HEK293 (cell line): ENCODE results near the gene TIMM17A.
A peak's percentile ranks its signal among the peaks of the same experiment; 100 is the strongest.

Experiments used
- CTCF ChIA-PET: fragments of 350-600 bp; formaldehyde crosslinking; extraction: SDS; loops from one replicate; lab custom pipeline; 2021; ENCODE audit warnings: antibody characterized with exemption; lab: Yijun Ruan, JAX
- POLR2A ChIA-PET: fragments of 300-600 bp; formaldehyde crosslinking; extraction: SDS; loops from one replicate; lab custom pipeline; 2020; ENCODE audit warnings: antibody characterized with exemption, inconsistent platforms; lab: Yijun Ruan, JAX
- H3K27ac ChIP-seq: fragments of 200-500 bp; sonication (Bioruptor generic); 2 replicates; pipeline ENCODE4 v1.5.1; 2014; ENCODE audit warnings: low read depth, low read length, control low read depth, inconsistent platforms; ENCODE audit errors: extremely low read depth
- H3K36me3 ChIP-seq, 2 experiments: fragments of 200-500 bp in 1 of 2; sonication (Bioruptor generic) in 1 of 2; 1 replicate in 1 of 2; 2 replicates in 1 of 2; pipeline ENCODE4 v1.5.1; 2014 to 2017; ENCODE audit warnings: inconsistent platforms in 2 of 2, low read length in 2 of 2; ENCODE audit not compliant: control insufficient read depth in 2 of 2, insufficient read depth in 1 of 2
- H3K4me1 ChIP-seq: fragments of 200-500 bp; sonication (Bioruptor generic); 2 replicates; pipeline ENCODE4 v1.5.1; 2014; ENCODE audit warnings: mild to moderate bottlenecking, low read length, inconsistent platforms; ENCODE audit not compliant: control insufficient read depth, insufficient read depth
- H3K4me3 ChIP-seq: 2 replicates; pipeline ENCODE4 v1.5.1; 2011; ENCODE audit warnings: low read depth, mild to moderate bottlenecking, control low read depth, low read length, moderate library complexity
- H3K9me3 ChIP-seq: fragments of 200-500 bp; sonication (Bioruptor generic); 2 replicates; pipeline ENCODE4 v1.5.1; 2014; ENCODE audit warnings: low read depth, low read length, inconsistent platforms; ENCODE audit not compliant: control insufficient read depth, insufficient read depth
- ELK4 ChIP-seq: IDR thresholded peaks from 2 replicates; pipeline ENCODE4 v1.6.1; 2011; ENCODE audit warnings: mild to moderate bottlenecking, low read depth, low read length, borderline replicate concordance
- INSM2 ChIP-seq: fragments of 450-650 bp; formaldehyde crosslinking; IDR thresholded peaks from 2 replicates; pipeline ENCODE4 v1.5.1; 2016; ENCODE audit warnings: missing biosample characterization, missing genetic modification characterization
- KLF1 ChIP-seq: fragments of 450-650 bp; formaldehyde crosslinking; IDR thresholded peaks from 2 replicates; pipeline ENCODE4 v1.5.1; 2016; ENCODE audit warnings: missing biosample characterization, missing genetic modification characterization
- KLF8 ChIP-seq: fragments of 450-650 bp; formaldehyde crosslinking; IDR thresholded peaks from 2 replicates; pipeline ENCODE4 v1.5.1; 2016; ENCODE audit warnings: missing biosample characterization, missing genetic modification characterization
- MZF1 ChIP-seq: fragments of 450-650 bp; formaldehyde crosslinking; IDR thresholded peaks from 2 replicates; pipeline ENCODE4 v1.5.1; 2017; ENCODE audit warnings: missing biosample characterization, missing genetic modification characterization, borderline replicate concordance
- SP3 ChIP-seq: fragments of 450-650 bp; formaldehyde crosslinking; IDR thresholded peaks from 2 replicates; pipeline ENCODE4 v1.5.1; 2016; ENCODE audit warnings: missing biosample characterization, missing genetic modification characterization
- ZBTB17 ChIP-seq: fragments of 450-650 bp; formaldehyde crosslinking; IDR thresholded peaks from 2 replicates; pipeline ENCODE4 v1.5.1; 2016; ENCODE audit warnings: missing biosample characterization, missing genetic modification characterization
- ZIC2 ChIP-seq: fragments of 450-650 bp; formaldehyde crosslinking; IDR thresholded peaks from 2 replicates; pipeline ENCODE4 v1.5.1; 2016; ENCODE audit warnings: missing biosample characterization, missing genetic modification characterization
- ZNF140 ChIP-seq: fragments of 450-650 bp; formaldehyde crosslinking; IDR thresholded peaks from 2 replicates; pipeline ENCODE4 v1.5.1; 2016; ENCODE audit warnings: missing biosample characterization, missing genetic modification characterization
- ZNF146 ChIP-seq: fragments of 450-650 bp; formaldehyde crosslinking; IDR thresholded peaks from 2 replicates; pipeline ENCODE4 v1.5.1; 2016; ENCODE audit warnings: missing biosample characterization, missing genetic modification characterization
- ZNF169 ChIP-seq: fragments of 450-650 bp; formaldehyde crosslinking; IDR thresholded peaks from 2 replicates; pipeline ENCODE4 v1.5.1; 2016; ENCODE audit warnings: missing biosample characterization, missing genetic modification characterization
- ZNF184 ChIP-seq: fragments of 450-650 bp; IDR thresholded peaks from 2 replicates; pipeline ENCODE4 v1.5.1; 2018; ENCODE audit warnings: missing biosample characterization, mild to moderate bottlenecking, missing genetic modification characterization
- ZNF221 ChIP-seq: fragments of 450-650 bp; formaldehyde crosslinking; IDR thresholded peaks from 2 replicates; pipeline ENCODE4 v1.5.1; 2017; ENCODE audit warnings: missing biosample characterization, missing genetic modification characterization, borderline replicate concordance
- ZNF248 ChIP-seq: fragments of 450-650 bp; formaldehyde crosslinking; IDR thresholded peaks from 2 replicates; pipeline ENCODE4 v1.5.1; 2017; ENCODE audit warnings: missing biosample characterization, missing genetic modification characterization
- ZNF26 ChIP-seq: fragments of 450-650 bp; formaldehyde crosslinking; IDR thresholded peaks from 2 replicates; pipeline ENCODE4 v1.5.1; 2016; ENCODE audit warnings: missing biosample characterization, missing genetic modification characterization
- ZNF324 ChIP-seq: fragments of 450-650 bp; formaldehyde crosslinking; IDR thresholded peaks from 2 replicates; pipeline ENCODE4 v1.5.1; 2016; ENCODE audit warnings: missing biosample characterization, missing genetic modification characterization
- ZNF341 ChIP-seq: fragments of 450-650 bp; formaldehyde crosslinking; IDR thresholded peaks from 2 replicates; pipeline ENCODE4; 2016; ENCODE audit warnings: low read depth, missing biosample characterization, missing genetic modification characterization
- ZNF391 ChIP-seq: fragments of 450-650 bp; formaldehyde crosslinking; IDR thresholded peaks from 2 replicates; pipeline ENCODE4 v1.5.1; 2016; ENCODE audit warnings: low read depth, missing biosample characterization, missing genetic modification characterization, borderline replicate concordance
- ZNF488 ChIP-seq: fragments of 450-650 bp; formaldehyde crosslinking; IDR thresholded peaks from 2 replicates; pipeline ENCODE4 v1.5.1; 2016; ENCODE audit warnings: missing biosample characterization, missing genetic modification characterization
- ZNF521 ChIP-seq: fragments of 450-650 bp; formaldehyde crosslinking; IDR thresholded peaks from 2 replicates; pipeline ENCODE4 v1.5.1; 2017; ENCODE audit warnings: missing biosample characterization, mild to moderate bottlenecking, missing genetic modification characterization
- ZNF626 ChIP-seq: fragments of 450-650 bp; sonication (Bioruptor Pico); formaldehyde crosslinking; IDR thresholded peaks from 2 replicates; pipeline ENCODE4 v1.5.1; 2018; ENCODE audit warnings: missing biosample characterization, missing genetic modification characterization, inconsistent platforms
- ZNF664 ChIP-seq: fragments of 450-650 bp; formaldehyde crosslinking; IDR thresholded peaks from 2 replicates; pipeline ENCODE4 v1.5.1; 2016; ENCODE audit warnings: missing biosample characterization, missing genetic modification characterization
- ZNF837 ChIP-seq: fragments of 450-650 bp; formaldehyde crosslinking; IDR thresholded peaks from 2 replicates; pipeline ENCODE4 v1.5.1; 2016; ENCODE audit warnings: missing biosample characterization, missing genetic modification characterization

The TIMM17A gene

GRCh38 chr1:201917362-201918033 lies 37.8 kb upstream of the TIMM17A start:
- Histone ChIP-seq H3K4me1 (no peaks in the 10 kb centered on the region), H3K36me3 (no peaks in the 10 kb centered on the region), H3K9me3 (no peaks in the 10 kb centered on the region), H3K4me3 (no peak overlapping the region), H3K27ac (no peak overlapping the region)
- CTCF ChIA-PET, result interaction anchor here (0.6 to 1.5 kb wide), 5 partner anchors 9 to 411 kb away, joined by 3 to 7 read pairs (median 3); partner anchors contain the start of gene CSRP1
- TF ChIP-seq ZNF324 (tag by site-specific recombination), result no peak
- TF ChIP-seq ZNF521 (tag by site-specific recombination), result no peak
- POLR2A ChIA-PET, result interaction anchor here (1.8 kb wide), 1 partner anchor 29 kb away, joined by 6 read pairs; the partner anchor contains the start of gene LMOD1

GRCh38 chr1:201918343-201918742 lies 37.0 kb upstream of the TIMM17A start:
- no peak overlapping the region for H3K27ac ChIP-seq
- CTCF ChIA-PET, result interaction anchor here (0.6 kb wide), 2 partner anchors 126 to 417 kb away, joined by 3 to 4 read pairs; no protein-coding TSS in a partner anchor
- no peaks in the 10 kb centered on the region for H3K36me3 ChIP-seq
- TF ChIP-seq ZNF341 (peak; percentile 34; the same call in 1 of the 2 replicates), ZNF26 (tag by site-specific recombination) (no peak), ZIC2 (tag by site-specific recombination) (peak; percentile 78), KLF8 (no peak), ELK4 (no peak), ZNF184 (tag by site-specific recombination) (no peak)
- no peaks in the 10 kb centered on the region for H3K9me3 ChIP-seq
- H3K4me1 ChIP-seq, result no peaks in the 10 kb centered on the region
- no peak overlapping the region for H3K4me3 ChIP-seq
- POLR2A ChIA-PET, result interaction anchor here (1.8 kb wide), 1 partner anchor 28 kb away, joined by 6 read pairs; the partner anchor contains the start of gene LMOD1

- ChIA-PET CTCF (interaction anchor here (1.3 kb wide), 1 partner anchor 51 kb away, joined by 3 read pairs; no protein-coding TSS in a partner anchor), POLR2A (no interaction called here)
- peak; percentile 52; the same call in 1 of the 2 replicates for TF ChIP-seq ZNF664 (tag by site-specific recombination)
- TF ChIP-seq ZNF140, result 0 out of 2 replicates have a peak, but pooled peaks have one; percentile 14
- TF ChIP-seq ZNF146 (tag by site-specific recombination), result peak; percentile 45; the same call in 1 of the 2 replicates
- TF ChIP-seq ZNF391 (tag by site-specific recombination), result no peak
- no peak for TF ChIP-seq SP3 (tag by site-specific recombination)
- no peak overlapping the region for H3K27ac ChIP-seq
- no peaks in the 10 kb centered on the region for H3K36me3 ChIP-seq
- H3K4me3 ChIP-seq, result no peak overlapping the region
- no peaks in the 10 kb centered on the region for H3K9me3 ChIP-seq
- no peaks in the 10 kb centered on the region for H3K4me1 ChIP-seq
These were observed 33.2 kb upstream of the TIMM17A start for GRCh38 chr1:201921952-201922558.

- CTCF ChIA-PET, result interaction anchor here (1.2 kb wide), 1 partner anchor 9 kb away, joined by 3 read pairs; no protein-coding TSS in a partner anchor
- Histone ChIP-seq H3K27ac (no peak overlapping the region), H3K4me1 (no peaks in the 10 kb centered on the region), H3K4me3 (no peak overlapping the region), H3K9me3 (no peaks in the 10 kb centered on the region), H3K36me3 (no peaks in the 10 kb centered on the region)
- POLR2A ChIA-PET, result interaction anchor here (1.2 kb wide), 1 partner anchor 21 kb away, joined by 4 read pairs; the partner anchor contains the start of gene LMOD1
- TF ChIP-seq ZNF221 (tag by site-specific recombination) (no peak), ZNF626 (tag by site-specific recombination) (no peak), ZNF837 (no peak), ZNF140 (no peak), KLF1 (tag by site-specific recombination) (no peak), ZNF169 (tag by site-specific recombination) (no peak), ZNF488 (tag by site-specific recombination) (no peak), INSM2 (tag by site-specific recombination) (no peak), ZBTB17 (tag by site-specific recombination) (no peak), ZNF248 (tag by site-specific recombination) (no peak), MZF1 (tag by site-specific recombination) (no peak)
These were observed 30.1 kb upstream of the TIMM17A start for GRCh38 chr1:201925301-201925567.
